Stimulated activated CD8-positive, alpha-beta memory T cell treated with anti-CD3 and anti-CD28 coated beads, Interleukin-7, amount 100 ng/mL, for 1 hour (primary cell): ENCODE measurements around the gene MRPS12.
"Not testable (repeated sequence)": the region's sequence is repeated elsewhere in the genome, so short reads cannot be mapped to it uniquely, and the experiment has no call there.

Experiments used
- DNase-seq, 2 donors: peaks; one replicate each; pipeline ENCODE4 v3.0.0-alpha.2; 2020; ENCODE audit warnings: low read depth in 2 of 2

Gene MRPS12

GRCh38 chr19:38939957-38940356 lies 9.2 kb downstream of the MRPS12 start:
- DNase-seq, result no peak

DNA sequence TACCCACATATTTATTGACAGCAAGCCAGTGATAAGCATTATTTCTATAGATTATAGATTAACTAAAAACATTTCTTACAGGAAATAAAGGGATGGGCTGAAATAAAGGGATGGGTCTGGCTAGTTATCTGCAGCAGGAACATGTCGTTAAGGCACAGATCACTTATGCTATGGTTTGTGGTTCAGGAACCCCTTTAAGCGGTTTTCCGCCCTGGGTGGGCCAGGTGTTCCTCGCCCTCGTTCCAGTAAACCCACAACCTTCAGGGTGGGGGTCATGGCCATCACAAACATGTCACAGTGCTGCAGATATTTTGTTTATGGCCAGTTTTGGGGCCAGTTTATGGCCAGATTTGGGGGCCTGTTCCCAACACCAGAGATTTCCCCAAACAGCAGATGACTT lies 10.7 kb downstream of the MRPS12 start:
- not testable (repeated sequence) for DNase-seq

GRCh38 chr19:38941979-38942378 lies 11.2 kb downstream of the MRPS12 start:
- DNase-seq, result no peak

DNA sequence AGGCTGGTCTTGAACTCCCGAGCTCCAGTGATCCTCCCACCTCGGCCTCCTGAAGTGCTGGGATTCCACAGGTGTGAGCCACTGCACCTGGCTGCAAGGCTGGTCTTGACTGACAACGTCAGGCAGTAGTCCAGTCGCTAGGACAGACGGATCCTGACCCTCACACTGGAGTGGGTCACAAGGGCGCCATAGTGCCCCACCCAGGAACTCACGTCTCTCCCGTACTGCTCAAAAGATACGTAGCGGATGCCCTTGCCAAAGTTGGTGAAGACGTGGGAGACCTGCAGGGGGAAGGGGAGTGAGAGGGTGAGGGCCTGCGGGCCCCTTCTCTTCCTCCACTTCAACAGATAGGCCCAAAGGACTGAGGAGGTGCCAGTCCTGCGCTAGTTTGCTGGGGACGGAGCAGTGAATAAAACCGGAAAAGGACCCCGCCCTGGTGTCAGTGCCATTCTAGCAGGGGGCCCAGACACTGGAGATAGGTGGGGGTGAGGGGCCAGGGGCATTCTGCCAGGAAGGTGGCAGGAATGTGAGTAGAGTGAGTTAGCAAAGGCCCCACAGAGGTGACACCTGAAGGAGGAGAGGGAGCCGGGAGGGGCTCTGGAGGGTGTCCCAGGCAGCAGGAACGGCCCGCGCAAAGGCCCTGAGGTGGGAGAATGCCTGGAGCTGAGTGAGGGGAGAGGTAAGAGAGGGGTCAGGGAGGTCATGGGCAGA lies 11.9 kb downstream of the MRPS12 start:
- DNase-seq, result no peak

DNA sequence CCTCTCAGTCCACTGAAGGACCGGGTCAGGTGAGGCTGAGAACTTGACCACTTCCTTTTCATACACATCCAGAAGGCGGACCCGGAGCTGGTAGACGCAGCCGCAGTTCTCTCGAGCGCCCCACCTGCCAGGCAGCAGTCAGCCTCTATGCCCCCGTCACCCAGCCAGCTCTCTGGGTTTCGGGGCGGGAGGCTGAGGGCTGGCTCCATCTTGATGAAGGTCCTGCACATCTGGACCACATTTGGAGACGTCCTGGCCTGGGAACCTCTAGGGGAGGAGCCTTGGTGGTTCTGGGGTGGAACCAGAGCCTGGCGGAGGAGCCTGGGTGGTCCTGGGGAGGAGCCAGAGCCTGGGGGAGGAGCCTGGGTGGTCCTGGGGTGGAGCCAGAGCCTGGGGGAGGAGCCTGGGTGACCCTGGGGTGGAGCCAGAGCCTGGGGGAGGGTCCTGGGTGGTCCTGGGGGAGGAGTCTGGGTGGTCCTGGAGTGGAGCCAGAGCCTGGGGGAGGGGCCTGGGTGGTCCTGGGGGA lies 14.3 kb downstream of the MRPS12 start:
- no peak for DNase-seq

GRCh38 chr19:38945562-38946228 lies 15.0 kb downstream of the MRPS12 start:
- DNase-seq, result no peak

DNA sequence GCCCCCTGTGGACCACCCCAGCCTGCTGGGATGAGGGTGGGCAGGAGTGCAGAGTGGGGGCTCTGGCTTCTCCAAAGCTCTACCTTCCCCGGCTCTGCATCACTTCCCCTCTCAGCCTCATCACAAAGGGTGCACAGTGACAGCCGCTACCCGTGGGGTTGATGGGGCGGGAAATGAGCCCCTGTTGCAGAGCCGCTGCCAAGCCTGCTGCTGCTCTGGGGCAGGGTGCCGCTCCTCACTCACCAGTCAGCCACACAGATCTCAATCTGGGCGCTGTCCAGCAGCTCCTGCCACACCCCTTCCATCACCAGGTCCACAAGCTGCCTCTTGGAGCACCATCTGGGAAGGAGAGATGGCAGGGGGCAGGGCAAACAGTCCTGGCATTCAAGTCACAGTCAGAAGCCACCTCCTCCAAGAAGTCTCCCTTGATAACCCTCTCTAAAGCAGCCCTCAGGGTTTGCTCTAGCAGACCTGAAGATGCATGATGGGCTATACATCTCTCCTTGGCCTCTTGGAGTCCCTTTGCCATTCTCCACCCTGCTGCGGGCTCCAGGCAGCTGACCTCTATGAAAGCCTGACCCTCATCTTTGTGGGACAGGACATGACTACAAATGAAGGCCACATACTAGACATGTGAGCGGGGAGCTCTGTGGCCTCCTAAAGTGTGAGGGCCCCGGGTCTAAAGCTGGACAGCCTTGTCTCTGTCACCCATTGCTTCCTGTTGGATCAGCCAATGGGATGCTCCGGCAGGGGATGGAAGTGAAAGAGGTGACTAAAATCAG lies 15.7 kb downstream of the MRPS12 start:
- no peak for DNase-seq

DNA sequence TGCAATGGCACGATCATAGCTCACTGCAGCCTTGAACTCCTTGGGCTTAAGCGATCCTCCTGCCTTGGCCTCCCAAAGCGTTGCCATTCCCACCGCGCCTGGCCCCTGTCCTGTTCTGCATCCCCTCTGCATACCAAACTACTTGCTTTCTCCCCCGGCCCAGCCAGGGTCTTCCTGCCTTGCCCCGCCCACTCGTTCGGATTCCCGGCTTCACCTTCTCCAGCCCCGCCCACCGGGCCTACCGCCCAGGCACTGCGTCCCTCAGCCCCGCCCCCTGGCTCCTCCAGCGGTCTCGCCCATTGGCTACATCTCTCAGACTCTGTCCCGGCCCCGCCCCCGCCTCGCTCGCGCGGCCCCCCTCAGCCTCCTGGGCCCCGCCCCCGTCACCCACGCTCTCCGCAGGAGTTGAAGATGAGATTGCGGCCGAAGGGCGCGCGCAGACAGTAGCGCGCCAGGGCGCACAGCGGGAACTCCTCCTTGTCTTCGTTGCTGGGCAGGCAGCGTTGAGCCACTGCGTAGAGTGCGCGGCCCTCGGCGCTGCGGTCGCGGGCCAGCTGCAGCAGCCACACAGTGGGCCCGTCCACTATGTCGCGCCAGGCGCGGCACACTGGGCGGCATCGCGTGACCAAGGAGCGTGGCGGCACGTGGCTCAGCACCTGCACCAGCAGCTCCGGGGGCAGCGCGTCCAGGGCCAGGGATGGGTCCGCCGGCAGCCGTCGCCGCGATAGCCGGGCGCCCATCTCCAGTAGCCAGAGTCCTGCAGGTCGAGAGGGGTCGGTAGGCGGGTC lies 19.0 kb downstream of the MRPS12 start:
- peak; percentile 39 to 66 for DNase-seq

- no peak for DNase-seq
Measured at GRCh38 chr19:38951187-38951586, 20.4 kb downstream of the MRPS12 start.

- no peak for DNase-seq
Measured at GRCh38 chr19:38952395-38953165, 21.8 kb downstream of the MRPS12 start.

DNA sequence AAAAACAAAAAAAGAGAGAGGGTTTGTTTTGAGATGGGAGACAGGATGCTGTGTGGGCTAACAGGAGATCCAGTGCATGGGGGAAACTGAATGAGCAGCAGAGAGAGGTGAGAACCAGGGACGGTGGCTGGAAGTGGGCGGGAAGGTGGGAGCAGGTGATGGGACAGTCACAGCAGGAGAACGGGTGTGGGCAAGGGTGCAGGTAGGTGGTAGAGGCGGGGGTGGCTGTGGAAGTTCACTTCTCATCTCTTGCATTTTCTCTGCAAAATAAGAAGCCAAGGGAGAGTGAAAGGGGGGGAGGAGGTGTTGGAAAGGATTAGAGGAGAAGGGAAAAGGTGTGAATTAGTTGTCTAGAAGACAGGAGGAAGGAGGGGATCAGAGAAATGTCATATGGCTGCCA lies 22.9 kb downstream of the MRPS12 start:
- no peak for DNase-seq

DNA sequence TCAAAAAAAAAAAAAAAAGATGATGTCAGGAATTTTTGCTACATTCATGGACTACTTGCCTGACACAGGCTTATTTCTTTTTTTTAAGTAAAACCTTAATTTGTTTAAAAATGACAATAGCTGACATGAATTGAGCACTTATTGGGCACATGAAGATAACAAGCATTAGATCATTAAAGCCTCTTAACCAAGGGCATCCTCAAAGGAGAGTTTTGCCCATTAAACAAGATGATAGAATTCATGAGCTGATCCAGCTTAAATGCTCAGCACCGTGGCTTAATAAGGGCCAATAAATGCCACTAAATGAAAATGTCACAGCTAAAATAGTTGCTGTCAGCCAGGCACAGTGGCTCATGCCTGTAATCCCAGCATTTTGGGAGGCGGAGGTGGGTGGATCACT lies 25.5 kb downstream of the MRPS12 start:
- no peak for DNase-seq

- DNase-seq, result no peak
Measured at GRCh38 chr19:38958301-38958700, 27.6 kb downstream of the MRPS12 start.

DNA sequence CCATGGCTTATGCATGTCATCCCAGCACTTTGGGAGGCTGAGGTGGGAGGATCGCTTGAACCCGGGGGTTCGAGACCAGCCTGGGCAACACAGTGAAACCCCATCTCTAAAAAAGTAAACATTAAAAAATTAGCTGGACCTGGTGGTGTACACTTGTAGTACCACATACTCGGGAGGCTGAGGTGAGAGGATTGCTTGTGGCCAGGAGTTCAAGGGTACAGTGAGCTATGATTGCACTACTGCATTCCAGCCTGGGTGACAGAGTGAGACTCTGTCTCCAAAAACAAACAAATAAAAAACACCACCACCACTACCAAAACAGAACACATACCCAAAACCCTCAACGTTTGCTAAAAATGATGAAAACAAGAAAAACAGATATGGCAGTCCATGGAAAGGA lies 28.9 kb downstream of the MRPS12 start:
- no peak for DNase-seq

GRCh38 chr19:38964738-38965137 lies 34.0 kb downstream of the MRPS12 start:
- no peak for DNase-seq

DNA sequence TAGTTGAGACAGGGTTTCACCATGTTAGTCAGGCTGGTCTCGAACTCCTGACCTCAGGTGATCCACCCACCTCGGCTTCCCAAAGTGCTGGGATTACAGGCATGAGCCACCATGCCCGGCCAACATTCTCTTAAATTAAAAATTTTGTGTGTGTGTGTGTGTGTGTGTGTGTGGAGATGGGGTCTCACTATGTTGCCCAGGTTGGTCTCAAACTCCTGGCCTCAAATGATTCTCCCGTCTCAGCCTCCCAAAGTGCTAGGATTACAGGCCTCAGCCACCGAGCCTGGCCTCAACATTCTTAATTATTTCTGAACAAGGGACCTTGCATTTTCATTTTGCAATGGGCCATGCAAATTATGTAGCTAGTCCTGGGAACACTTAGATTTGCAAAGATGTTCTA lies 35.4 kb downstream of the MRPS12 start:
- DNase-seq, result not testable (repeated sequence)

DNA sequence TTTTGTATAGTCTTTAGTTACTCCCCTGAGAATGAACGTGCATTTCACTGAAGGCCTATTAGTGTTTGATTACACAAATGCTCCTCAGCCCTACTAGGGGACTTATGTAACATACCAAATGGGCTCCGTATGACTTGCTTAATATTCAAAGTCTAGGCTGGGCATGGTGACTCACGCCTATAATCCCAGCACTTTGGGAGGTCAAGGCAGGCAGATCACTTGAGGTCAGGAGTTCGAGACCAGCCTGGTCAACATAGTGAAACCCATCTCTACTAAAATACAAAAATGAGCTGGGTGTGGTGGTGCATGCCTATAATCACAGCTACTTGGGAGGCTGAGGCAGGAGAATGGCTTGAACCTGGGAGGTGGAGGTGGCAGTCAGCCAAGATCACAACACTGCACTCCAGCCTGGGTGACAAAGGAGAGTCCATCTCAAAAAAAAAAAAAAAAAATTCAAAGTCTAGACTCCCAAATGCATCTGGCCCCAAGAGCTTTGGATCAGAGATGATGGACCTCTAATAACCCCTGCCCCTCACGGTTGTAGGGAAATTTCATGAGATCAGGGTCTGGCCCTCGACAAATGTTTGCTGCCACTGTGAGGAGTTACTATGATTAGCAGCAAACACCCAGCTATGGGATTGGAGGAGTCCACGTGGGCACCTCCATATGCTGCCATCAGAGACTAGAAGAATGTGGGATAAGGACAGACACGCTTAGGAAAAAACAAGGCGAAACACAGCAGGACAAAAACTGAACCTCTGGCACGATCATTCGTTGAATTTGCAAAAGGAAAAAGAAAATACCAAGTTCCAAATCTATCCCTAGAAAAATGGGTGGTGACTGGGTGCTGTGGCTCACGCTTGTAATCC lies 40.2 kb downstream of the MRPS12 start:
- DNase-seq, result no peak

DNA sequence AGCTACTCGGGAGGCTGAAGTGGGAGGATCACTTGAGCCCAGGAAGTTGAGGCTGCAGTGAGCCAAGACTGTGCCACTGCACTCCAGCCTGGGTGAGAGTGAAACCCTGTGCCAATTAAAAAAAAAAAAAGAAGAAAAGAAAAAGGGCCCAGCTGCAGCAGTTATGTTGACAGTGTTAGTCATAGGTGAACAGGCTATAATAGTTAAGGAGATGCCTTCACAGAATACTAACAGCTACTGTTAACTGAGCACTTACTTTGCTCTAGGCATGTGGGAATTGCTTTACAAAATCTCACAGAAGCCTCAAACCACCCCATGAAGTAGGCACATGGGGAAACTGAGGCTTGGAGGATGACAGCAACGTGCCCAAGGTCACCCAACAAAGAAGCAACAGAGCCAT lies 40.9 kb downstream of the MRPS12 start:
- no peak for DNase-seq

DNA sequence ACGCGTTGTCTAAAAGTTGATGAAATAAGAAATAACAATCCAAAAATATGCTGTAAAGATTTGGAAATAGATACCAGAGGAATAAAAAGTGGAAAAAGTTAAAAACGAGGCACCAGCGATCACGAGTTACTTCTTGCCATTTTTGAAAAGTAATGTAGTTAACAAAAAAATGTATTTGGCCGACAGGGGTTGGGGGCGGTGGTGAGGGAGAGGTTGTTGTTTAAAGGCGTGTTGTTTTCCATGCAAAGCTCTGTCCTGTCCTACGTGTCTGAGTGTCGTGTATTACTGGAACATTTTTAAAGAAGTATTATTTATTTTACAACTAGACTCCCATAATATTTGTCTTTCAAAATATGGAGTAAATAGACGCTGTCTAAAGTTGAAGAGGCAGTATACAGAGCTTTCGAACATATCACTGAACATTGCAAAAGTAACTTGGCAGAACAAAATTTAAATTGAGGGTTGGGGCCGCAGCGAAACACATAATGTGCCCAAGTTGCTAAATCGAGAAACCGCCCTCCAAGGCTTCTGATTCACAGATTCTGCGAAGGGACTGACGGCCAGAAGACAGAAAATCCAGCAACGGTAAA lies 44.0 kb downstream of the MRPS12 start:
- no peak for DNase-seq
